HG03439 (cell line): Measurements from ENCODE around the gene ERFE.
"Not testable (repeated sequence)": the region's sequence is repeated elsewhere in the genome, so short reads cannot be mapped to it uniquely, and the experiment has no call there.

ENCODE experiments used
- ATAC-seq: cut with Tn5 transposase; IDR thresholded peaks from one replicate; pipeline ENCODE4 v1.9.1; 2021; ENCODE audit warnings: mild to moderate bottlenecking, moderate library complexity; ENCODE audit not compliant: unreplicated experiment

ERFE gene

GRCh38 chr2:238168196-238169047 lies 9.7 kb downstream of the ERFE start:
- ATAC-seq, result no peak

- no peak for ATAC-seq
These were observed 10.4 kb downstream of the ERFE start for GRCh38 chr2:238169048-238169707.

GRCh38 chr2:238169708-238170251 lies 11.0 kb downstream of the ERFE start:
- no peak for ATAC-seq

- no peak for ATAC-seq
These were observed 11.8 kb downstream of the ERFE start for GRCh38 chr2:238170386-238171071.

GRCh38 chr2:238171072-238171431 lies 12.3 kb downstream of the ERFE start:
- not testable (repeated sequence) for ATAC-seq

GRCh38 chr2:238171575-238172187 lies 12.9 kb downstream of the ERFE start:
- no peak for ATAC-seq

- no peak for ATAC-seq
These were observed 13.7 kb downstream of the ERFE start for GRCh38 chr2:238172439-238172838.

- ATAC-seq, result no peak
These were observed 14.9 kb downstream of the ERFE start for GRCh38 chr2:238173692-238174091.

GRCh38 chr2:238174291-238174690 lies 15.5 kb downstream of the ERFE start:
- no peak for ATAC-seq

- ATAC-seq, result no peak
These were observed 15.9 kb downstream of the ERFE start for GRCh38 chr2:238174701-238175100.

GRCh38 chr2:238176613-238177012 lies 17.8 kb downstream of the ERFE start:
- no peak for ATAC-seq

GRCh38 chr2:238180554-238180953 lies 21.8 kb downstream of the ERFE start:
- no peak for ATAC-seq

GRCh38 chr2:238182362-238182761 lies 23.6 kb downstream of the ERFE start:
- no peak for ATAC-seq

GRCh38 chr2:238183821-238184220 lies 25.1 kb downstream of the ERFE start:
- no peak for ATAC-seq

GRCh38 chr2:238187618-238188548 lies 29.1 kb downstream of the ERFE start:
- ATAC-seq, result no peak

- ATAC-seq, result no peak
These were observed 31.7 kb downstream of the ERFE start for GRCh38 chr2:238190445-238190844.

GRCh38 chr2:238202326-238203093 lies 43.7 kb downstream of the ERFE start:
- no peak for ATAC-seq

GRCh38 chr2:238203094-238203972 lies 44.6 kb downstream of the ERFE start, which contains the start of gene ILKAP:
TSS of gene ILKAP (minus strand) at chr2:238203695. CDS start at chr2:238203553, 142 bp downstream.
- peak; percentile 93 for ATAC-seq
